ENCODE measurements around the gene MCOLN1. TPM values are rescaled to one million over a fixed set of nuclear protein-coding genes. Genes with fewer than 3 reads are reported as not detected.

MCOLN1 gene
- total and polyA plus RNA-seq, 8 donors: 13.0 to 76.6 (median 15.3) TPM

DNA sequence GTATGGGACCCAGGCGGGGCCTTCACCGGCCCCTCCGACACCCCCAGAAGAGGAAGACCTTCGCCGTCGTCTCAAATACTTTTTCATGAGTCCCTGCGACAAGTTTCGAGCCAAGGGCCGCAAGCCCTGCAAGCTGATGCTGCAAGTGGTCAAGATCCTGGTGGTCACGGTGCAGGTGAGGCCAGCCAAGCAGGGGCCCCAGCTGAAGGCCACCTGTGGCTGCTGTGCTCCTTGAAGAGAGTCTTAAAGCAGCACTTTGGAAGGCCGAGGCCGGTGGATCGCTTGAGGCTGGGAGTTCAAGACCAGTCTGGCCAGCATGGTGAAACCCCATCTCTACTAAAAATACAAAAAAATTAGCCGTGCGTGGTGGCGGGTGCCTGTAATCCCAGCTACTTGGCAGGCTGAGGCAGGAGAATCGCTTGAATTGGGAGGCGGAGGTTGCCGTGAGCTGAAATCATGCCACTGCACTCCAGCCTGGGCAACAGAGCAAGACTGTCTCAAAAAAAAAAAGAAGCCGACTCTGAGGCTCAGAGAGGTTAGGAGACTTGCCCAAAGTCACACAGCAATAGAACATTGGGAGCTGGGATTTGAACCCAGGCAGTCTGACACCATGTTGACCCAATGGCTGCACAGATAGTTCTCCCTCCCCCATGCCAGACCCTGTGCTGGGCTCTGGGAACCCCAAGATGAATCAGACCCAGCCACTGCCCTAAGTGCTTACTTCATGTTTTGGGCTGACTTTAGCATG lies 2.7 kb downstream of the MCOLN1 start:
- DNase-seq: no peak
- H3K27ac ChIP-seq: no peak overlapping the region
- peaks cover 0 to 70% of the 10 kb centered on the region in 2 donors for H3K36me3 ChIP-seq
- peaks cover 7 to 49% of the 10 kb centered on the region in 2 donors for H3K4me1 ChIP-seq
- intact Hi-C loops (cut with DNase I): no loop called here
- no peak overlapping the region for H3K4me3 ChIP-seq
- H3K9me3 ChIP-seq: no peaks in the 10 kb centered on the region
- H3K27me3 ChIP-seq: no peaks in the 10 kb centered on the region
- TF ChIP-seq, protein P1, sequence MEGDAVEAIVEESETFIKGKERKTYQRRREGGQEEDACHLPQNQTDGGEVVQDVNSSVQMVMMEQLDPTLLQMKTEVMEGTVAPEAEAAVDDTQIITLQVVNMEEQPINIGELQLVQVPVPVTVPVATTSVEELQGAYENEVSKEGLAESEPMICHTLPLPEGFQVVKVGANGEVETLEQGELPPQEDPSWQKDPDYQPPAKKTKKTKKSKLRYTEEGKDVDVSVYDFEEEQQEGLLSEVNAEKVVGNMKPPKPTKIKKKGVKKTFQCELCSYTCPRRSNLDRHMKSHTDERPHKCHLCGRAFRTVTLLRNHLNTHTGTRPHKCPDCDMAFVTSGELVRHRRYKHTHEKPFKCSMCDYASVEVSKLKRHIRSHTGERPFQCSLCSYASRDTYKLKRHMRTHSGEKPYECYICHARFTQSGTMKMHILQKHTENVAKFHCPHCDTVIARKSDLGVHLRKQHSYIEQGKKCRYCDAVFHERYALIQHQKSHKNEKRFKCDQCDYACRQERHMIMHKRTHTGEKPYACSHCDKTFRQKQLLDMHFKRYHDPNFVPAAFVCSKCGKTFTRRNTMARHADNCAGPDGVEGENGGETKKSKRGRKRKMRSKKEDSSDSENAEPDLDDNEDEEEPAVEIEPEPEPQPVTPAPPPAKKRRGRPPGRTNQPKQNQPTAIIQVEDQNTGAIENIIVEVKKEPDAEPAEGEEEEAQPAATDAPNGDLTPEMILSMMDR (IDR thresholded peaks at IDR 0.05): no peak
- ATAC-seq: no peak

DNA sequence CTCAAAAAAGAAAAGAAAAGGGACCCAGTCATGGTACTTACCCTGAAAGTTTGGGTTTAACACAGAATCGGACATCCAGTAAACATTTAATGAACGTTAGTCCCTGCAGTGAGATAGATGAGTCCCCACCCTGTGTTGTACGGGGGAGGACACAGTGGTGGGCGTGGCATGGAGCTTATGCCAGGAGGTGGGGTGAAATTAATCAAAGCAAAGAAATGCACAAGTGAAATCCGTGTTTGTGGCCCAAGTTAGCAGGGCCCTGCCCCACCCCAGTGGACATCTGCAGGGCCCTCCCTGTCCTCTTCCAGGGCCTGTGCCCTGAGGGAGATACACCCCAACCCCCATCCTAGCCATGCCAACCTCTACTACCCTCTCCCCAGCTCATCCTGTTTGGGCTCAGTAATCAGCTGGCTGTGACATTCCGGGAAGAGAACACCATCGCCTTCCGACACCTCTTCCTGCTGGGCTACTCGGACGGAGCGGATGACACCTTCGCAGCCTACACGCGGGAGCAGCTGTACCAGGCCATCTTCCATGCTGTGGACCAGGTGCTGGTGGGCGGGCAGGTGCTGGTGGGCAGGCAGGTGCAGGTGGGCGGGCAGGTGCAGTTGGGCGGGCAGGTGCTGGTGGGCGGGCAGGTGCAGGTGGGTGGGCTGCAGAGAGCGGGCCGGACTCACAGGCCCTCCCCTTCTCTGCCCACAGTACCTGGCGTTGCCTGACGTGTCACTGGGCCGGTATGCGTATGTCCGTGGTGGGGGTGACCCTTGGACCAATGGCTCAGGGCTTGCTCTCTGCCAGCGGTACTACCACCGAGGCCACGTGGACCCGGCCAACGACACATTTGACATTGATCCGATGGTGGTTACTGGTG lies 3.9 kb downstream of the MCOLN1 start:
- Histone ChIP-seq H3K36me3 (peaks cover 0 to 73% of the 10 kb centered on the region in 2 donors), H3K27me3 (no peaks in the 10 kb centered on the region)
- intact Hi-C loops (cut with DNase I): no loop called here

GRCh38 chr19:7527516-7528191 lies 5.2 kb downstream of the MCOLN1 start:
- peak; percentile 52 for ATAC-seq
- peak in 2 of 4 donors; percentile 67 to 90 for DNase-seq
- Histone ChIP-seq H3K4me1 (peaks cover 7 to 40% of the 10 kb centered on the region in 2 donors), H3K36me3 (peaks cover 0 to 87% of the 10 kb centered on the region in 2 donors), H3K4me3 (no peak overlapping the region), H3K27me3 (no peaks in the 10 kb centered on the region), H3K9me3 (no peaks in the 10 kb centered on the region), H3K27ac (no peak overlapping the region)
- TF ChIP-seq, protein P1 (IDR thresholded peaks at IDR 0.05): no peak
- intact Hi-C loops (cut with DNase I): no loop called here

More for the DNA sequence above, 3.9 kb downstream of the MCOLN1 start:
- Histone ChIP-seq H3K27ac (no peak overlapping the region), H3K9me3 (no peaks in the 10 kb centered on the region), H3K4me3 (no peak overlapping the region), H3K4me1 (peaks cover 7 to 49% of the 10 kb centered on the region in 2 donors)
- TF ChIP-seq, protein P1 (IDR thresholded peaks at IDR 0.05): no peak
- DNase-seq (no peak), ATAC-seq (no peak)

GRCh38 chr19:7528192-7528519 lies 5.7 kb downstream of the MCOLN1 start:
- H3K27ac ChIP-seq: no peak overlapping the region
- ATAC-seq (no peak), DNase-seq (no peak)
- H3K4me3 ChIP-seq: no peak overlapping the region
- TF ChIP-seq, protein P1 (IDR thresholded peaks at IDR 0.05): no peak
- intact Hi-C loops (cut with DNase I): no loop called here
- H3K36me3 ChIP-seq: peaks cover 0 to 92% of the 10 kb centered on the region in 2 donors
- H3K9me3 ChIP-seq: no peaks in the 10 kb centered on the region
- no peaks in the 10 kb centered on the region for H3K27me3 ChIP-seq
- peaks cover 5 to 37% of the 10 kb centered on the region in 2 donors for H3K4me1 ChIP-seq
